K562 (cell line): Measurements from ENCODE around the gene AARS1. TPM values are rescaled to one million over a fixed set of nuclear protein-coding genes. Genes with fewer than 3 reads are reported as not detected.

Experiments
- FIP1L1 ChIP-seq: fragments of 200-400 bp; formaldehyde crosslinking; IDR thresholded peaks from 2 replicates; pipeline ENCODE4 v1.6.1; 2018; ENCODE audit warnings: mild to moderate bottlenecking, low read depth, low read length; ENCODE audit not compliant: poor library complexity, severe bottlenecking
- FOXK2 ChIP-seq, 2 experiments: fragments of 450-650 bp; IDR thresholded peaks in 1 of 2; conservative IDR thresholded peaks in 1 of 2; 2 replicates each; pipeline ENCODE4 v1.6.1; 2016; ENCODE audit warnings: low read depth in 2 of 2, mild to moderate bottlenecking in 1 of 2
- HNRNPH1 ChIP-seq: fragments of 200-400 bp; formaldehyde crosslinking; optimal IDR thresholded peaks from 2 replicates; pipeline ENCODE3; 2017; ENCODE audit warnings: low read depth, mild to moderate bottlenecking, low read length, moderate library complexity
- L3MBTL2 ChIP-seq: fragments of 450-650 bp; IDR thresholded peaks from 2 replicates; pipeline ENCODE4 v1.6.1; 2016; ENCODE audit warnings: mild to moderate bottlenecking, moderate library complexity
- LCOR ChIP-seq: sonication (generic); formaldehyde crosslinking; IDR thresholded peaks from 2 replicates; pipeline ENCODE4 v1.8.0; 2022; ENCODE audit warnings: mild to moderate bottlenecking, missing genetic modification reagents
- MXI1 ChIP-seq: IDR thresholded peaks from 2 replicates; pipeline ENCODE4 v1.6.1; 2011; ENCODE audit warnings: low read depth, mild to moderate bottlenecking, improper control_type of control experiment, low read length
- NFIC ChIP-seq: fragments of 450-650 bp; IDR thresholded peaks from 2 replicates; pipeline ENCODE4 v1.6.1; 2017; ENCODE audit warnings: mild to moderate bottlenecking, inconsistent platforms
- POLR2G ChIP-seq: fragments of 200-400 bp; formaldehyde crosslinking; IDR thresholded peaks from 2 replicates; pipeline ENCODE4 v1.6.1; 2017; ENCODE audit warnings: low read depth, mild to moderate bottlenecking, antibody characterized with exemption, low read length, moderate library complexity
- RBBP5 ChIP-seq: fragments of 200-600 bp; sonication (generic); IDR thresholded peaks from 2 replicates; pipeline ENCODE4 v1.6.1; 2012; ENCODE audit warnings: borderline replicate concordance, mild to moderate bottlenecking, low read length, control low read depth, inconsistent platforms; ENCODE audit not compliant: insufficient read depth, poor library complexity, severe bottlenecking
- polyA plus RNA-seq, 8 experiments: library from polyadenylated mRNA; depleted of rRNA in 4 of 8; stranded (reverse) in 5 of 8; unstranded in 3 of 8; fragments of >200 nt; fragmentation: Nextera tagmentation in 2 of 8; fragmentation: Illumina TruSeq in 1 of 8; extraction: Ambion mirVana in 2 of 8; extraction: Trizol in 1 of 8; gene quantifications; 2 replicates each; pipeline versions ENCODE4 v1.2.1 to v1.2.3, GENCODE V29; 2011 to 2014; ENCODE audit warnings: inconsistent platforms in 1 of 8, missing spikeins in 1 of 8
- total RNA-seq, 7 experiments: library from RNA; depleted of rRNA in 6 of 7; stranded (reverse); fragments of >200 nt in 6 of 7; fragmentation: Illumina TruSeq in 2 of 7; extraction: Trizol in 2 of 7; gene quantifications; 2 replicates each; pipeline versions ENCODE4 v1.2.1 to v1.2.3, GENCODE V29; 2011 to 2021; ENCODE audit warnings: low replicate concordance in 1 of 7
- TF ChIP-seq, protein P1 (sequence below): fragments of 450-650 bp; conservative IDR thresholded peaks from 2 replicates; pipeline ENCODE4 v1.6.1; 2016; ENCODE audit warnings: missing genetic modification characterization, low read depth, mild to moderate bottlenecking, missing compliant biosample characterization, moderate library complexity
- TF ChIP-seq, protein P2 (sequence below): fragments of 200-800 bp; sonication (Bioruptor generic); IDR thresholded peaks from 2 replicates; pipeline ENCODE4 v1.6.1; 2017; ENCODE audit warnings: missing genetic modification characterization, missing compliant biosample characterization
- TF ChIP-seq, protein P3 (sequence below): fragments of 250-450 bp; sonication (Bioruptor Pico); IDR thresholded peaks from 2 replicates; pipeline ENCODE4 v1.5.1; 2021; ENCODE audit warnings: mild to moderate bottlenecking

AARS1 gene
- total and polyA plus RNA-seq, 9 of the 15 experiments (the other 6 are each of a cell fraction or from before 2014, with no cell fraction given), result 50.1 to 235 (median 174) TPM

GRCh38 chr16:70298988-70299938 lies 10.0 kb upstream of the AARS1 start, which contains the start of gene DDX19B (continued):
- TF ChIP-seq FIP1L1 (no peak), LCOR (peak; percentile 36; the same call in 1 of the 2 replicates), HNRNPH1 (no peak), POLR2G (peak; percentile 86), NFIC (peak; percentile 34), MXI1 (peak; percentile 26; the same call in 1 of the 2 replicates), FOXK2 (conservative IDR thresholded peaks at IDR 0.05 in 1 of 2, IDR thresholded peaks at IDR 0.05 in 1 of 2; ENCODE audit: low read depth in 2 of 2) (peak in 1 of 2 experiments; percentile 50; a peak in 1 of 4 replicates), RBBP5 (peak; percentile 89), L3MBTL2 (peak; percentile 85)
- TF ChIP-seq, protein P1, sequence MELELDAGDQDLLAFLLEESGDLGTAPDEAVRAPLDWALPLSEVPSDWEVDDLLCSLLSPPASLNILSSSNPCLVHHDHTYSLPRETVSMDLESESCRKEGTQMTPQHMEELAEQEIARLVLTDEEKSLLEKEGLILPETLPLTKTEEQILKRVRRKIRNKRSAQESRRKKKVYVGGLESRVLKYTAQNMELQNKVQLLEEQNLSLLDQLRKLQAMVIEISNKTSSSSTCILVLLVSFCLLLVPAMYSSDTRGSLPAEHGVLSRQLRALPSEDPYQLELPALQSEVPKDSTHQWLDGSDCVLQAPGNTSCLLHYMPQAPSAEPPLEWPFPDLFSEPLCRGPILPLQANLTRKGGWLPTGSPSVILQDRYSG, result 0 out of 2 replicates have a peak, but pooled peaks have one; percentile 48
- TF ChIP-seq, protein P2, sequence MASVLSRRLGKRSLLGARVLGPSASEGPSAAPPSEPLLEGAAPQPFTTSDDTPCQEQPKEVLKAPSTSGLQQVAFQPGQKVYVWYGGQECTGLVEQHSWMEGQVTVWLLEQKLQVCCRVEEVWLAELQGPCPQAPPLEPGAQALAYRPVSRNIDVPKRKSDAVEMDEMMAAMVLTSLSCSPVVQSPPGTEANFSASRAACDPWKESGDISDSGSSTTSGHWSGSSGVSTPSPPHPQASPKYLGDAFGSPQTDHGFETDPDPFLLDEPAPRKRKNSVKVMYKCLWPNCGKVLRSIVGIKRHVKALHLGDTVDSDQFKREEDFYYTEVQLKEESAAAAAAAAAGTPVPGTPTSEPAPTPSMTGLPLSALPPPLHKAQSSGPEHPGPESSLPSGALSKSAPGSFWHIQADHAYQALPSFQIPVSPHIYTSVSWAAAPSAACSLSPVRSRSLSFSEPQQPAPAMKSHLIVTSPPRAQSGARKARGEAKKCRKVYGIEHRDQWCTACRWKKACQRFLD (CRISPR knock-in tag), result 0 out of 2 replicates have a peak, but pooled peaks have one; percentile 40
- TF ChIP-seq, protein P3, sequence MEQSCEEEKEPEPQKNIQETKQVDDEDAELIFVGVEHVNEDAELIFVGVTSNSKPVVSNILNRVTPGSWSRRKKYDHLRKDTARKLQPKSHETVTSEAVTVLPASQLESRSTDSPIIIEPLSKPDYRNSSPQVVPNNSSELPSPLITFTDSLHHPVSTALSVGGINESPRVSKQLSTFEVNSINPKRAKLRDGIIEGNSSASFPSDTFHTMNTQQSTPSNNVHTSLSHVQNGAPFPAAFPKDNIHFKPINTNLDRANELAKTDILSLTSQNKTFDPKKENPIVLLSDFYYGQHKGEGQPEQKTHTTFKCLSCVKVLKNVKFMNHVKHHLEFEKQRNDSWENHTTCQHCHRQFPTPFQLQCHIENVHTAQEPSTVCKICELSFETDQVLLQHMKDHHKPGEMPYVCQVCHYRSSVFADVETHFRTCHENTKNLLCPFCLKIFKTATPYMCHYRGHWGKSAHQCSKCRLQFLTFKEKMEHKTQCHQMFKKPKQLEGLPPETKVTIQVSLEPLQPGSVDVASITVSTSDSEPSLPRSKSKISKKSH, result no peak
